GM12878 (cell line): ENCODE data around the gene DYSF. TPM values are rescaled to one million over a fixed set of nuclear protein-coding genes. Genes with fewer than 3 reads are reported as not detected.

ENCODE experiments used
- ATAC-seq: fragments of 200-7000 bp; cut with Tn5 transposase; 3 replicates; pipeline ENCODE4 v1.9.1; 2020; ENCODE audit warnings: mild to moderate bottlenecking, moderate library complexity
- BruUV-seq: library from RNA; stranded (reverse); fragments of 400-500 nt; replicated peaks from 2 replicates; lab custom pipeline; 2021; lab: Mats Ljungman, UMichigan
- CTCF ChIA-PET: fragments of 300-600 bp; sonication (Branson Sonifier 250); formaldehyde crosslinking; extraction: SDS; loops from one replicate; lab custom pipeline; 2021; ENCODE audit warnings: inconsistent platforms; lab: Yijun Ruan, JAX
- POLR2A ChIA-PET: fragments of 350-600 bp; formaldehyde crosslinking; extraction: SDS; loops from one replicate; lab custom pipeline; 2021; ENCODE audit warnings: inconsistent platforms; lab: Charles Lee
- RAD21 ChIA-PET: fragments of 300-600 bp; sonication (Branson Sonifier 250); formaldehyde crosslinking; loops from one replicate; lab custom pipeline; 2023; ENCODE audit warnings: antibody characterized with exemption; ENCODE audit not compliant: unreplicated experiment; lab: Charles Lee
- SMC1A ChIA-PET: fragments of 300-600 bp; sonication (Branson Sonifier 250); formaldehyde crosslinking; loops from one replicate; lab custom pipeline; 2023; ENCODE audit not compliant: unreplicated experiment, uncharacterized antibody; lab: Charles Lee
- DNase-seq: peaks from one replicate; pipeline ENCODE4 v3.0.0-alpha.2; 2011; ENCODE audit warnings: low read depth, low spot score
- FAIRE-seq: peaks from 3 replicates; lab custom pipeline; 2011; peaks lifted over from hg19 to GRCh38; lab: Jason Lieb, UNC
- H2AFZ ChIP-seq: 2 replicates; pipeline ENCODE4 v1.6.0; 2011; ENCODE audit warnings: low read depth, low read length, control low read depth; ENCODE audit not compliant: control insufficient read depth
- H3K27ac ChIP-seq: 2 replicates; pipeline ENCODE4 v1.5.1; 2011; ENCODE audit warnings: control low read depth; ENCODE audit not compliant: control insufficient read depth, insufficient read depth
- H3K27me3 ChIP-seq, 2 experiments: replicated peaks in 1 of 2; 2 replicates each; pipeline versions ENCODE4 v1.6.0 to v1.6.1; 2011; ENCODE audit warnings: low read length in 1 of 2; ENCODE audit not compliant: control insufficient read depth in 2 of 2, insufficient read depth in 2 of 2
- H3K36me3 ChIP-seq, 2 experiments: 2 replicates each; pipeline ENCODE4 v1.5.1; 2011; ENCODE audit warnings: low read length in 1 of 2; ENCODE audit not compliant: control insufficient read depth in 2 of 2, insufficient read depth in 2 of 2
- H3K4me1 ChIP-seq: 2 replicates; pipeline ENCODE4 v1.6.1; 2011; ENCODE audit warnings: mild to moderate bottlenecking, low read length, moderate library complexity, mixed read lengths; ENCODE audit not compliant: control insufficient read depth, insufficient read depth
- H3K4me2 ChIP-seq: 2 replicates; pipeline ENCODE4 v1.6.0; 2011; ENCODE audit warnings: control low read depth; ENCODE audit not compliant: control insufficient read depth, insufficient read depth
- H3K4me3 ChIP-seq: fragments of 200-600 bp; sonication (generic); 2 replicates; pipeline ENCODE4 v1.5.1; 2016
- H3K79me2 ChIP-seq: 2 replicates; pipeline ENCODE4 v1.6.0; 2011; ENCODE audit warnings: low read length; ENCODE audit not compliant: control insufficient read depth, insufficient read depth
- H3K9ac ChIP-seq: 2 replicates; pipeline ENCODE4 v1.8.0; 2011; ENCODE audit warnings: low read length, control low read depth, mixed read lengths; ENCODE audit not compliant: control insufficient read depth, insufficient read depth
- H3K9me3 ChIP-seq: replicated peaks from 3 replicates; pipeline ENCODE4 v1.5.1; 2011; ENCODE audit warnings: mild to moderate bottlenecking, low read length; ENCODE audit not compliant: control insufficient read depth, insufficient read depth
- H4K20me1 ChIP-seq: 2 replicates; pipeline ENCODE4 v1.6.0; 2011; ENCODE audit not compliant: control insufficient read depth, insufficient read depth
- BHLHE40 ChIP-seq, 2 experiments: fragments of 450-650 bp in 1 of 2; IDR thresholded peaks; 2 replicates each; pipeline ENCODE4 v1.6.1; 2011 to 2017; ENCODE audit warnings: low read depth in 2 of 2, borderline replicate concordance in 1 of 2, improper control_type of control experiment in 1 of 2, low read length in 1 of 2, mild to moderate bottlenecking in 1 of 2
- CBX3 ChIP-seq: fragments of 200-600 bp; sonication (generic); IDR thresholded peaks from 2 replicates; pipeline ENCODE4 v1.6.1; 2016; ENCODE audit warnings: low read depth, borderline replicate concordance
- CHD2 ChIP-seq: IDR thresholded peaks from 2 replicates; pipeline ENCODE4 v1.6.1; 2011; ENCODE audit warnings: low read depth, low read length, improper control_type of control experiment, borderline replicate concordance
- FOXK2 ChIP-seq: fragments of 450-650 bp; IDR thresholded peaks from 2 replicates; pipeline ENCODE4 v1.6.1; 2017; ENCODE audit warnings: mild to moderate bottlenecking, moderate library complexity
- MLLT1 ChIP-seq: fragments of 450-650 bp; IDR thresholded peaks from 2 replicates; pipeline ENCODE4 v1.6.1; 2016; ENCODE audit warnings: mild to moderate bottlenecking
- MXI1 ChIP-seq: fragments of 150-350 bp; IDR thresholded peaks from 2 replicates; pipeline ENCODE4 v1.6.1; 2011; ENCODE audit warnings: low read depth, mild to moderate bottlenecking, inconsistent platforms, low read length, improper control_type of control experiment
- POLR2AphosphoS5 ChIP-seq: IDR thresholded peaks from 2 replicates; pipeline ENCODE4 v1.6.1; 2011; ENCODE audit warnings: mild to moderate bottlenecking, low read length, inconsistent platforms
- RUNX3 ChIP-seq: IDR thresholded peaks from 2 replicates; pipeline ENCODE4 v1.6.1; 2012; ENCODE audit warnings: low read length, inconsistent platforms
- ZBTB33 ChIP-seq: fragments of 450-650 bp; IDR thresholded peaks from 2 replicates; pipeline ENCODE4 v1.6.1; 2017; ENCODE audit warnings: mild to moderate bottlenecking
- ZNF622 ChIP-seq: fragments of 450-650 bp; IDR thresholded peaks from 2 replicates; pipeline ENCODE4 v1.6.1; 2017; ENCODE audit warnings: mild to moderate bottlenecking, inconsistent platforms
- WGBS: methylation state at CpG from one replicate; pipeline ENCODE4 v1.1.6; 2016; ENCODE audit warnings: low lambda C conversion rate; ENCODE audit not compliant: insufficient replicate concordance, insufficient coverage; ENCODE audit errors: missing lambda C conversion rate; 5-methylcytosine and 5-hydroxymethylcytosine counted together
- in situ Hi-C: fragments of 300-500 bp; cut with MboI; formaldehyde crosslinking; loops from 9 replicates; pipeline ENCODE4 v1.14.3; 2018; ENCODE audit warnings: mixed read lengths
- intact Hi-C: fragments of 100-400 bp; cut with micrococcal nuclease; formaldehyde crosslinking; loops from one replicate; pipeline ENCODE4 v1.14.2; 2022; ENCODE audit not compliant: unreplicated experiment
- polyA plus RNA-seq, 11 experiments: library from polyadenylated mRNA; depleted of rRNA in 4 of 11; unstranded in 6 of 11; stranded (reverse) in 5 of 11; fragments of >200 nt; fragmentation: Nextera tagmentation in 4 of 11; fragmentation: Illumina TruSeq in 1 of 11; extraction: Ambion mirVana in 4 of 11; extraction: Trizol in 1 of 11; gene quantifications; 1 replicate in 1 of 11; 2 replicates in 10 of 11; pipeline versions ENCODE4 v1.2.1 to v1.2.3, GENCODE V29; 2011 to 2016; ENCODE audit warnings: inconsistent platforms in 2 of 11, missing spikeins in 2 of 11, low read depth in 1 of 11
- total RNA-seq, 4 experiments: library from RNA; depleted of rRNA in 3 of 4; stranded (reverse); fragments of >200 nt in 3 of 4; fragmentation: Illumina TruSeq in 1 of 4; extraction: Trizol in 1 of 4; gene quantifications; 2 replicates each; pipeline versions ENCODE4 v1.2.1 to v1.2.3, GENCODE V29; 2013 to 2021
- TF ChIP-seq, protein P1 (sequence below): fragments of 450-650 bp; IDR thresholded peaks from 2 replicates; pipeline ENCODE4 v1.6.1; 2016; ENCODE audit warnings: mild to moderate bottlenecking, moderate library complexity, borderline replicate concordance
- TF ChIP-seq, protein P2 (sequence below): fragments of 450-650 bp; formaldehyde crosslinking; IDR thresholded peaks from 2 replicates; pipeline ENCODE4 v1.4.0; 2020; ENCODE audit warnings: mild to moderate bottlenecking, moderate library complexity

DYSF gene
- total and polyA plus RNA-seq, 10 of the 15 experiments (the other 5 are each of a cell fraction or from before 2014, with no cell fraction given): under 0.01 to 0.15 (median 0.03) TPM; not detected in 7

DNA sequence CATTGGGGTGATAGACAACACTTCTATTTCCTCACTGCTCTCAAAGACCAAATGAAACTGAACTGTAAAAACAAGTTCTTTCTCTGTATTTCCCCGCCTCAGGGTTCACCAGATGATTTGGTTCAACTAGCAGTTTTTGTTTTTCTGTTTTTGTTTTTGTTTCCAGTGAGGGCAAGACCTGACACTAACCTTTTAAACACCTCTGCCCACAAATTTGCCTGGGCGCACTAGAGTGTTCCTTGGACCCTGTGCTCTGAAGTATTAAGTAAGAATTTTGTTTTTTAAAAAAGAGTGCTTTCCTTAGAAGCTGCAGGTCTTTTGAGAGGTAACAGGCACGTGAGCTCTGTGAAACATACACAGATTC is 92.9 kb downstream of the DYSF start:
- Histone ChIP-seq H3K9ac (no peak overlapping the region), H3K4me1 (no peaks in the 10 kb centered on the region), H3K27me3 (peaks cover 0 to 4% of the 10 kb centered on the region in 2 experiments; a peak in 2 of 4 replicates), H2AFZ (no peak overlapping the region), H3K9me3 (no peaks in the 10 kb centered on the region), H3K27ac (no peak overlapping the region), H3K4me2 (no peak overlapping the region), H4K20me1 (no peaks in the 10 kb centered on the region), H3K79me2 (no peaks in the 10 kb centered on the region), H3K36me3 (no peaks in the 10 kb centered on the region), H3K4me3 (no peak overlapping the region)
- in situ Hi-C loops (loop anchor here (5.0 kb wide), 1 partner anchor 606 kb away; no protein-coding TSS in a partner anchor), intact Hi-C loops (loop anchor here (5.0 kb wide), 2 partner anchors 376 to 591 kb away; no protein-coding TSS in a partner anchor)
- BruUV-seq: no TSS peak
- ChIA-PET CTCF (interaction anchor here (0.6 to 2.6 kb wide), 11 partner anchors 9 to 1199 kb away, joined by 3 to 8 read pairs (median 3); no protein-coding TSS in a partner anchor), SMC1A (interaction anchor here (1.0 kb wide), 1 partner anchor 222 kb away, joined by 3 read pairs; no protein-coding TSS in a partner anchor), RAD21 (interaction anchor here (0.8 kb wide), 1 partner anchor 606 kb away, joined by 3 read pairs; no protein-coding TSS in a partner anchor), POLR2A (no interaction called here)
- DNase-seq (no peak), FAIRE-seq (no peak), ATAC-seq (no peak)
- 0% methylated on average over 3 of the region's 3 CpGs for WGBS
- TF ChIP-seq CBX3 (no peak), FOXK2 (no peak), POLR2AphosphoS5 (no peak), ZBTB33 (no peak), MXI1 (no peak), MLLT1 (no peak), CHD2 (no peak), BHLHE40 (IDR thresholded peaks at IDR 0.05; ENCODE audit: borderline replicate concordance in 1 of 2, low read depth in 2 of 2, low read length in 1 of 2) (no peak), ZNF622 (no peak), RUNX3 (no peak)
- TF ChIP-seq, protein P1, sequence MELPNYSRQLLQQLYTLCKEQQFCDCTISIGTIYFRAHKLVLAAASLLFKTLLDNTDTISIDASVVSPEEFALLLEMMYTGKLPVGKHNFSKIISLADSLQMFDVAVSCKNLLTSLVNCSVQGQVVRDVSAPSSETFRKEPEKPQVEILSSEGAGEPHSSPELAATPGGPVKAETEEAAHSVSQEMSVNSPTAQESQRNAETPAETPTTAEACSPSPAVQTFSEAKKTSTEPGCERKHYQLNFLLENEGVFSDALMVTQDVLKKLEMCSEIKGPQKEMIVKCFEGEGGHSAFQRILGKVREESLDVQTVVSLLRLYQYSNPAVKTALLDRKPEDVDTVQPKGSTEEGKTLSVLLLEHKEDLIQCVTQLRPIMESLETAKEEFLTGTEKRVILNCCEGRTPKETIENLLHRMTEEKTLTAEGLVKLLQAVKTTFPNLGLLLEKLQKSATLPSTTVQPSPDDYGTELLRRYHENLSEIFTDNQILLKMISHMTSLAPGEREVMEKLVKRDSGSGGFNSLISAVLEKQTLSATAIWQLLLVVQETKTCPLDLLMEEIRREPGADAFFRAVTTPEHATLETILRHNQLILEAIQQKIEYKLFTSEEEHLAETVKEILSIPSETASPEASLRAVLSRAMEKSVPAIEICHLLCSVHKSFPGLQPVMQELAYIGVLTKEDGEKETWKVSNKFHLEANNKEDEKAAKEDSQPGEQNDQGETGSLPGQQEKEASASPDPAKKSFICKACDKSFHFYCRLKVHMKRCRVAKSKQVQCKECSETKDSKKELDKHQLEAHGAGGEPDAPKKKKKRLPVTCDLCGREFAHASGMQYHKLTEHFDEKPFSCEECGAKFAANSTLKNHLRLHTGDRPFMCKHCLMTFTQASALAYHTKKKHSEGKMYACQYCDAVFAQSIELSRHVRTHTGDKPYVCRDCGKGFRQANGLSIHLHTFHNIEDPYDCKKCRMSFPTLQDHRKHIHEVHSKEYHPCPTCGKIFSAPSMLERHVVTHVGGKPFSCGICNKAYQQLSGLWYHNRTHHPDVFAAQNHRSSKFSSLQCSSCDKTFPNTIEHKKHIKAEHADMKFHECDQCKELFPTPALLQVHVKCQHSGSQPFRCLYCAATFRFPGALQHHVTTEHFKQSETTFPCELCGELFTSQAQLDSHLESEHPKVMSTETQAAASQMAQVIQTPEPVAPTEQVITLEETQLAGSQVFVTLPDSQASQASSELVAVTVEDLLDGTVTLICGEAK: no peak
- TF ChIP-seq, protein P2, sequence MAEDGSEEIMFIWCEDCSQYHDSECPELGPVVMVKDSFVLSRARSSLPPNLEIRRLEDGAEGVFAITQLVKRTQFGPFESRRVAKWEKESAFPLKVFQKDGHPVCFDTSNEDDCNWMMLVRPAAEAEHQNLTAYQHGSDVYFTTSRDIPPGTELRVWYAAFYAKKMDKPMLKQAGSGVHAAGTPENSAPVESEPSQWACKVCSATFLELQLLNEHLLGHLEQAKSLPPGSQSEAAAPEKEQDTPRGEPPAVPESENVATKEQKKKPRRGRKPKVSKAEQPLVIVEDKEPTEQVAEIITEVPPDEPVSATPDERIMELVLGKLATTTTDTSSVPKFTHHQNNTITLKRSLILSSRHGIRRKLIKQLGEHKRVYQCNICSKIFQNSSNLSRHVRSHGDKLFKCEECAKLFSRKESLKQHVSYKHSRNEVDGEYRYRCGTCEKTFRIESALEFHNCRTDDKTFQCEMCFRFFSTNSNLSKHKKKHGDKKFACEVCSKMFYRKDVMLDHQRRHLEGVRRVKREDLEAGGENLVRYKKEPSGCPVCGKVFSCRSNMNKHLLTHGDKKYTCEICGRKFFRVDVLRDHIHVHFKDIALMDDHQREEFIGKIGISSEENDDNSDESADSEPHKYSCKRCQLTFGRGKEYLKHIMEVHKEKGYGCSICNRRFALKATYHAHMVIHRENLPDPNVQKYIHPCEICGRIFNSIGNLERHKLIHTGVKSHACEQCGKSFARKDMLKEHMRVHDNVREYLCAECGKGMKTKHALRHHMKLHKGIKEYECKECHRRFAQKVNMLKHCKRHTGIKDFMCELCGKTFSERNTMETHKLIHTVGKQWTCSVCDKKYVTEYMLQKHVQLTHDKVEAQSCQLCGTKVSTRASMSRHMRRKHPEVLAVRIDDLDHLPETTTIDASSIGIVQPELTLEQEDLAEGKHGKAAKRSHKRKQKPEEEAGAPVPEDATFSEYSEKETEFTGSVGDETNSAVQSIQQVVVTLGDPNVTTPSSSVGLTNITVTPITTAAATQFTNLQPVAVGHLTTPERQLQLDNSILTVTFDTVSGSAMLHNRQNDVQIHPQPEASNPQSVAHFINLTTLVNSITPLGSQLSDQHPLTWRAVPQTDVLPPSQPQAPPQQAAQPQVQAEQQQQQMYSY (CRISPR knock-in tag): no peak
